ENCODE data around the gene MTMR10.
A peak's percentile ranks its signal among the peaks of the same experiment; 100 is the strongest.

Gene MTMR10

DNA sequence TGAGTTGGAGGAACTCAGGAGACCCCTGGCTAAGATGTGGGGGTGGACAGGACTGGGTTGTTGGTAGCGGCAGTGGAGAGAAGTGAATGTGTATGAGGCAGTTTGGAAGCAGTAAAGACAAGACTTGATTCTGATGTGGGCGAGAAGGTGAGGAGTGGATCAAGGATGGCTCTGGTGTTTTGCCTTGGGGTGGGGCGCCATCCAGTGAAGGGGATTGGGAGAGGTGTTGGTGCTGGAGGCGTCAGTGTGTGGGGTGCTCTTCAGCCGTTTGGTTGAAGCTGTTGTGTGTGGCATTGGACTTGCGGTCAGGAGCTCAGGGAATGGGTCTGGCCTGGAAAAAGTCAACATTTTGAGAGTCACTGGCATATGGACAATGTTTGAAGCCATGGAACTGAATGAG lies 74.4 kb downstream of the MTMR10 start:
- no peak for DNase-seq

DNA sequence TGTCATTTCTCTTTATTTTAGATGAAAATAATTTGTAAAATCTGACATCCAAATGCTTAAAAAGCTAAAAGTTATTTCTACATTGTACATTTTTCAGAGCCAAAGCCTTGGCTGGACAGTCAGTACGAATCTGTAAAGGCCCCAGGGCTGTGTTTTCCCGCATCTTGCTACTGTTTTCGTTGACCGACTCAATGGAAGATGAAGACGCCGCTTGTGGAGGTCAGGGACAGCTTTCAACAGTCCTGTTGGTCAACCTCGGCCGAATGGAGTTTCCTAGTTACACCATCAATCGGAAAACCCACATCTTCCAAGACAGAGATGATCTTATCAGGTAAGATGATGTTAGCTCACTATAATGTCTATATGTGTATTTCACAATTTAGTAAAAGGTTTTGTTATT lies 77.7 kb downstream of the MTMR10 start:
- DNase-seq: no peak

DNA sequence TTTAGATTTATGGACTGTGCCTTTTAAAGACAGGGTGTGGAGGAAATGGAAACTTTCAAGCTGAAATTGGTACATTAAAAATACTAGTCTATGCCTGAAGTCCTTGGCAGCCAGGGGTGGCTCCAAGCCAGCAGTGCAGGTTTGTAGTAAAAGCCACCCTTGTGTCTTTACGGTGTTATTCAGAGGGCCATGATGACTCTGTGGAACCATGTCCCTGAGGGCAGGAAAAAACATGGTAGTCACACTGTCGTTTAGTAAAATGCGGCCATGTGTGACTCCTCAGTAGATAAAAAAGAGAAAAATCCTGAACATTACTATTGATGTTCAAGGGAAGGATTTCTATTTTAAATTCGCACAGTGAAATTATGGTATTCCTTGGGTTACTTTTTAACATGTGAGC lies 85.1 kb downstream of the MTMR10 start:
- DNase-seq: no peak

DNA sequence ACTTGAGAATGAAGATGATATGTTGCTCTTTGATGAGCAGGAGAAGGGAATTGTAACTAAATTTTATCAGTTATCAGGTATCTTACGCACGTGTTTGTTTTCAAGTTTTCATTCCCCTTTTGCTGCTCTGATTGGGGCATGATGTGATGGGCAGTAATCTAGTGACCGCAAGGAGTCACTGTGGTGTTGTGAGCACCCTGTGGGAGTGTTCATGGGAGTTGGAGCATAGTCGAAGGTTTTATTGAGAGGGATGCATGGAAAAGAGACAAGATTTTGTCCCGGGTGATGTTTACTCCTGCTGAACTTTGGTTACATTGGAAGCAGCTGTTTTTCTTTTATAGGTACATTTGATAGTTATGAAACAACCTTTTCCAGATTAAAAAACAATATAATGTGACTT lies 85.6 kb downstream of the MTMR10 start:
- no peak for DNase-seq

DNA sequence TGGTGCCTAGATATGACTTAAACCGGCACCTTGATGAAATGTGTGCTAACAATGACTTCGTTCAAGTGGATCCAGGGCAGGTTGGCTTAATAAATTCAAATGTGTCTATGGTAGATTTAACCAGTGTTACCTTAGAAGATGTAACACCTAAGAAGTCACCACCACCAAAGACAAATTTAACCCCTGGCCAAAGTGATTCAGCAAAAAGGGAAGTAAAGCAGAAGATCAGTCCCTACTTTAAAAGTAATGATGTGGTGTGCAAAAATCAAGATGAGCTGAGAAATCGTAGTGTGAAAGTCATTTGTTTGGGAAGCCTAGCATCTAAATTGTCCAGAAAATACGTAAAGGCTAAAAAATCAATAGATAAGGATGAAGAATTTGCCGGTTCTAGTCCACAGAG lies 86.6 kb downstream of the MTMR10 start:
- no peak for DNase-seq

DNA sequence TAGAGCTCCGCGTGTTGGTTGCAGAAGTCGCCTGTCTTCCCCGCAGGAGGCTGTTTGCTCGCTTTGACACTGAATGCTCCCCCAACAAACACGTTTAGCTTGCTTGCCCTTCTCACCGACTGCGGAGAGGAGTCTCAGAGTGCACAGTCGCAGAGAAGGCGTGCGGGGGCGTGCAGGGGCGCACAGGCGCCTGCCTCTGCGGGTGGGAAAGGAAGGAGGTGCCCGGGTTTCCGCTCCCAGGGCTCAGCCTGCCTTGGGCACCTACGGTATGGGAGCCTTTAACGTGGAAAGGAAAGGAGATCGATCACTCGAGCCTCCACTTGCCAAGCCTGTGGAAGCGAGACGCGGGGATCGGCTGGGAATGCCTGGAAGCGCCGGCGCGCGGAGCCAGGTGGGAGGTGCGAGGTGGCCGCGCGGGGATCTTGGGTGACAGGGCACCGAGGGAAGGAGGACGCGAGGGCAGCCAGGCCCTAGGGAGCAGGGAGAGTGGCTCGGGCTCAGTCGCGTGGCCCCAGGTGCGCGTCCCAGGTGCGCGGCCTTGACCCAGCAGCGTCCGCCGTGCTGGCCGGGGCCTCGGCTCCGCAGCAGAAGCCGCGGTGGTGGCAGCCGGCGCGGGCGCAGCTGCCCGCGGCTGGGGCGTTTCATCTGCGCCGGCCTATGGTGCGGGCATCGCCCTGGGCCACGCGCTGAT lies 87.8 kb downstream of the MTMR10 start, which contains the start of gene FAN1:
Gene FAN1 (plus strand): TSS at position 419 of the 691 bp plus-strand sequence. CDS start 749 bp downstream, outside the sequence.
- DNase-seq: peak; percentile 51 to 75

DNA sequence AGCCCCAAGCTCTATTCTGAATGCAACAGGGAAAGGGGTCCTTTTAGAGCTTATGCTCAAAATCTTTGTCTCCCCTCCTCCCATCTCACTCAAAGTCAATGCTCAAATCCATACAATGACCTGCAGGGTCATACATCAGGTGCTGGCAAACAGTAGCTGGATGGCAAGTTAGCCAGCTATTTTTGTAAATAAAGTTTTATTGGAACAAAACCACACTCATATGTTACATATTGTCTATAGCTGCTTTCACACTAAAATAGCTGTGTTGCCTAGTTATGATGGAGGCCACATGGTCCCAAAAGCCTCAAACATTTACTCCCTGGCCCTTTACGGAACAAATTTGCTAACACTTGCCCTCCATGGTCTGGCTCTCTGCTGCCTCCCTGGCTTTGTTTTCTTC lies 89.5 kb downstream of the MTMR10 start:
- DNase-seq: no peak

DNA sequence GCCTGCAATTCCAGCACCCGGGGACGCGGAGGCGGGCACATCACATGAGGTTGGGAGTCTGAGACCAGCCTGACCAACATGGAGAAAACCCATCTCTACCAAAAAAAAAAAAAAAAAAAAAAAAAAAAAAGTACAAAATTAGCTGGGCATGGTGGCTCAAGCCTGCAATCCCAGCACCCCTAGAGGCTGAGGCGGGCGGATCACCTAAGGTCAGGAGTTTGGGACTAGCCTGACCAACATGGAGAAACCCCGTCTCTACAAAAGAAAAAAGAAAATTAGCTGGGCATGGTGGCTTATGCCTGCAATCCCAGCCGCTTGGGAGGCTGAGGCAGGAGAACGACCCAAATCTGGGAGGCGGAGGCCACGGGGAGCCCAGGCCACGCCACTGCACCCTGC lies 95.2 kb downstream of the MTMR10 start:
- no peak for DNase-seq

DNA sequence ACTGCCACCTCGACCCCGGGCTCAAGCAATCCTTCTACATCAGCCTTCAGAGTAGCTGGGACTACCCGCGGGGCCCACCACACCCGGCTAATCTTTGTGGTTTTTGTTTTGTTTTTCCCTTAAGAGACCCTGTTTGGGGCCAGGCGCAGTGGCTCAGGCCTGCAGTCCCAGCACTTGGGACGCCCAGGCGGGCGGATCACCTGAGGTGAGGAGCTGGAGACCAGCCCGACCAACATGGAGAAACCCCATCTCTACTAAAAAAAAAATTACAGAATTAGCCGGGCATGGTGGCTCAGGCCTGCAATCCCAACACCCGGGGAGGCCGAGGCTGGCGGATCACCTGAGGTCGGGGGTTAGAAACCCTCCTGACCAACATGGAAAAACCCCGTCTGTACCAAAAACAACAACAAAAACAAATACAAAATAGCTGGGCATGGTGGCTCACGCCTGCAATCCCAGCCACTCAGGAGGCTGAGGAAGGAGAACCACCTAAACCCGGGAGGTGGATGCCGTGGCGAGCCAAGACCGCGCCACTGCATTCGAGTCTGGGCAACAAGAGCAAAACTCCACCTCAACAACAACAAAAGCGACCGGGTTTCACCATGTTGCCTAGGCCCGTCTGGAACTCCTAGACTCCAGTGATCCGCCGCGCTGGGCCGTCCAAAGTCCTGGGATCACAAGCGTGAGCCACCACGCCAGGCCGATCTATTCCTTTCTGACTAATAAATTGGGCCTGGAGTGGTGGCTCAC lies 95.8 kb downstream of the MTMR10 start:
- DNase-seq: no peak

DNA sequence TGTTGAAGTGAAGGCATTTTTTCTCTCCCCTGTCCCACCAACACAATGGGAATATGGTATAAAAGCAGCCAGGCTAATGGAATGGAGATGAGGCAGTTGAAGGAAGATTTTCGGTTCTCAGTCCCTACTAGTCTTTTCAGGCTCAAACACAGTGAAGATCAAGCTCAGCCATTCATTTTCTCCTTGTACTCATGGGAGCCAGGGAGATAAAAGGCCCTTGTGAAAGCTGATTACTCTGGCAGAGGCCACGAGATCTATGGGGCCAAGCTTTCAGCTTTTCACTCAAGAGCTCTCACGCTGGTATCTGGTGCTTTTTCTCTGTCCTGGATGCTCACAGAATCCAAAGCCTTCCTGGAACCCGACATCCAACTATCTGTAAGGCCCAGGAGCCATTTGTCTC lies 102.2 kb downstream of the MTMR10 start:
- DNase-seq: no peak

Measured in cerebellar nuclear complex (tissue), 1 donor.